HCT116 (cell line): ENCODE data around the gene ZNF214. TPM values are rescaled to one million over a fixed set of nuclear protein-coding genes. Genes with fewer than 3 reads are reported as not detected.

ENCODE experiments used
- ATAC-seq: fragments of 200-7000 bp; cut with Tn5 transposase; 2 replicates; pipeline ENCODE4 v1.9.1; 2020; ENCODE audit warnings: mild to moderate bottlenecking, moderate library complexity
- BruUV-seq: library from RNA; stranded (reverse); fragments of 400-500 nt; replicated peaks from 2 replicates; lab custom pipeline; 2021; lab: Mats Ljungman, UMichigan
- CTCF ChIA-PET: fragments of 300-600 bp; sonication (Branson Sonifier 250); formaldehyde crosslinking; loops from one replicate; lab custom pipeline; 2021; ENCODE audit warnings: antibody characterized with exemption; lab: Charles Lee
- POLR2A ChIA-PET: fragments of 300-600, 350-600 bp; sonication (Branson Sonifier 250); formaldehyde crosslinking; loops from one replicate; lab custom pipeline; 2021; ENCODE audit warnings: antibody characterized with exemption; lab: Charles Lee
- RAD21 ChIA-PET, 2 experiments: fragments of 300-600 bp; sonication (Branson Sonifier 250); formaldehyde crosslinking; loops; one replicate each; lab custom pipeline; 2023; ENCODE audit warnings: low total read pairs in 2 of 2; ENCODE audit not compliant: uncharacterized antibody in 2 of 2, unreplicated experiment in 2 of 2, low non-redundant PET in 1 of 2; lab: Charles Lee
- DNase-seq: peaks from one replicate; pipeline ENCODE4 v3.0.0-alpha.2; 2010; ENCODE audit warnings: low read depth, low spot score
- H2AFZ ChIP-seq: fragments of 200-600 bp; shearing (Covaris generic), sonication (generic); 2 replicates; pipeline ENCODE4 v1.6.1; 2017; ENCODE audit warnings: low read depth, mixed run types, mixed read lengths, antibody characterized with exemption, low read length; ENCODE audit not compliant: poor library complexity, severe bottlenecking
- H3K27ac ChIP-seq: 2 replicates; pipeline ENCODE4 v1.5.1; 2012; ENCODE audit warnings: low read depth, low read length
- H3K27me3 ChIP-seq: fragments of 200-600 bp; sonication (generic); 2 replicates; pipeline ENCODE4 v1.6.1; 2016; ENCODE audit warnings: mixed run types, low read length, mixed read lengths; ENCODE audit not compliant: insufficient read depth
- H3K36me3 ChIP-seq, 2 experiments: fragments of 200-500 bp in 1 of 2; fragments of 200-600 bp in 1 of 2; sonication (Bioruptor generic) in 1 of 2; sonication (generic) in 1 of 2; 2 replicates each; pipeline versions ENCODE4 v1.5.1 to v1.6.1; 2014 to 2016; ENCODE audit warnings: low read length in 2 of 2, inconsistent platforms in 1 of 2, mixed read lengths in 1 of 2, mixed run types in 1 of 2; ENCODE audit not compliant: insufficient read depth in 2 of 2, control insufficient read depth in 1 of 2
- H3K4me1 ChIP-seq, 2 experiments: fragments of 200-600 bp in 1 of 2; sonication (generic) in 1 of 2; 2 replicates each; pipeline versions ENCODE4 v1.5.1 to v1.6.1; 2012 to 2017; ENCODE audit warnings: low read length in 2 of 2, inconsistent platforms in 1 of 2, mild to moderate bottlenecking in 1 of 2, mixed read lengths in 1 of 2, mixed run types in 1 of 2, moderate library complexity in 1 of 2; ENCODE audit not compliant: insufficient read depth in 2 of 2, control insufficient read depth in 1 of 2
- H3K4me2 ChIP-seq: fragments of 200-600 bp; sonication (generic); 2 replicates; pipeline ENCODE4 v1.6.1; 2017; ENCODE audit warnings: mixed run types, low read length, mixed read lengths
- H3K4me3 ChIP-seq, 2 experiments: fragments of 200-600 bp in 1 of 2; sonication (generic) in 1 of 2; replicated peaks in 1 of 2; 2 replicates each; pipeline ENCODE4 v1.5.1; 2011 to 2016; ENCODE audit warnings: low read length in 2 of 2, control low read depth in 1 of 2, low read depth in 1 of 2, mild to moderate bottlenecking in 1 of 2, mixed read lengths in 1 of 2, mixed run types in 1 of 2
- H3K79me2 ChIP-seq: fragments of 200-600 bp; sonication (generic); 2 replicates; pipeline ENCODE4 v1.6.1; 2017; ENCODE audit warnings: mild to moderate bottlenecking, mixed run types, low read length, moderate library complexity, mixed read lengths; ENCODE audit not compliant: insufficient read depth
- H3K9ac ChIP-seq: fragments of 200-600 bp; sonication (generic); 2 replicates; pipeline ENCODE4 v1.6.1; 2016; ENCODE audit warnings: low read length, mixed read lengths
- H3K9me2 ChIP-seq: fragments of 200-600 bp; sonication (generic), shearing (Covaris generic); 2 replicates; pipeline ENCODE4 v1.6.1; 2017; ENCODE audit warnings: mixed run types, mild to moderate bottlenecking, moderate library complexity; ENCODE audit not compliant: insufficient read depth
- H3K9me3 ChIP-seq, 2 experiments: fragments of 200-500 bp in 1 of 2; fragments of 200-600 bp in 1 of 2; sonication (Bioruptor generic) in 1 of 2; sonication (generic) in 1 of 2; 2 replicates each; pipeline ENCODE4 v1.6.1; 2014 to 2017; ENCODE audit warnings: low read length in 2 of 2, mixed read lengths in 2 of 2, inconsistent platforms in 1 of 2, low read depth in 1 of 2, mild to moderate bottlenecking in 1 of 2, mixed run types in 1 of 2, moderate library complexity in 1 of 2; ENCODE audit not compliant: control insufficient read depth in 1 of 2, insufficient read depth in 1 of 2
- H4K20me1 ChIP-seq: fragments of 200-600 bp; sonication (generic), shearing (Covaris generic); 2 replicates; pipeline ENCODE4 v1.6.1; 2017; ENCODE audit warnings: mixed run types, mild to moderate bottlenecking, moderate library complexity; ENCODE audit not compliant: insufficient read depth
- EGR1 ChIP-seq: IDR thresholded peaks from 2 replicates; pipeline ENCODE4 v1.6.1; 2012; ENCODE audit warnings: low read depth
- ELF1 ChIP-seq: IDR thresholded peaks from 2 replicates; pipeline ENCODE4 v1.6.1; 2012; ENCODE audit warnings: low read depth, borderline replicate concordance
- EZH2phosphoT487 ChIP-seq: fragments of 200-600 bp; IDR thresholded peaks from 2 replicates; pipeline ENCODE4 v1.6.1; 2018; ENCODE audit warnings: antibody characterized with exemption, borderline replicate concordance
- FOSL1 ChIP-seq: IDR thresholded peaks from 2 replicates; pipeline ENCODE4 v1.6.1; 2012; ENCODE audit warnings: low read depth
- JUND ChIP-seq: IDR thresholded peaks from 2 replicates; pipeline ENCODE4 v1.6.1; 2012
- POLR2A ChIP-seq: IDR thresholded peaks from 2 replicates; pipeline ENCODE4 v1.7.0; 2011; ENCODE audit warnings: borderline replicate concordance; ENCODE audit not compliant: insufficient read depth, insufficient read length; ENCODE audit errors: extremely low read depth
- RAD21 ChIP-seq: IDR thresholded peaks from 2 replicates; pipeline ENCODE4 v1.6.1; 2012; ENCODE audit warnings: low read depth, mild to moderate bottlenecking
- SIN3A ChIP-seq: IDR thresholded peaks from 2 replicates; pipeline ENCODE4 v1.6.1; 2012; ENCODE audit warnings: low read depth
- SP1 ChIP-seq: IDR thresholded peaks from 2 replicates; pipeline ENCODE4 v1.6.1; 2012; ENCODE audit warnings: low read depth
- SRF ChIP-seq: IDR thresholded peaks from 2 replicates; pipeline ENCODE4 v1.6.1; 2012; ENCODE audit warnings: low read depth
- TCF7L2 ChIP-seq: IDR thresholded peaks from 2 replicates; pipeline ENCODE4 v1.7.0; 2011; ENCODE audit warnings: borderline replicate concordance, inconsistent platforms; ENCODE audit not compliant: insufficient read depth, insufficient read length; ENCODE audit errors: extremely low read depth
- YY1 ChIP-seq: IDR thresholded peaks from 2 replicates; pipeline ENCODE4 v1.6.1; 2011; ENCODE audit warnings: low read length, low read depth, moderate library complexity, mild to moderate bottlenecking; ENCODE audit not compliant: insufficient replicate concordance; ENCODE audit errors: extremely low read depth
- ZFX ChIP-seq: fragments of 450-650 bp; IDR thresholded peaks from 2 replicates; pipeline ENCODE4 v1.6.1; 2017
- ZNF274 ChIP-seq: fragments of 200-500 bp; sonication (Bioruptor generic); IDR thresholded peaks from 2 replicates; pipeline ENCODE4 v1.6.1; 2014; ENCODE audit warnings: mild to moderate bottlenecking, low read depth, low read length, inconsistent platforms
- intact Hi-C: fragments of 100-400 bp; cut with micrococcal nuclease; formaldehyde crosslinking; loops from 2 replicates; pipeline ENCODE4 v1.10.0; 2022
- total RNA-seq: library from RNA; stranded (reverse); gene quantifications from one replicate; pipeline ENCODE4 v1.2.1, GENCODE V29; 2021; ENCODE audit not compliant: unreplicated experiment
- TF ChIP-seq, protein P1 (sequence below): IDR thresholded peaks from 2 replicates; pipeline ENCODE4 v1.6.1; 2012; ENCODE audit warnings: low read depth
- TF ChIP-seq, protein P2 (sequence below): IDR thresholded peaks from 2 replicates; pipeline ENCODE4 v1.6.1; 2012

The ZNF214 gene
- total RNA-seq, 1 experiment from 2014 or later, result 2.1 TPM

DNA sequence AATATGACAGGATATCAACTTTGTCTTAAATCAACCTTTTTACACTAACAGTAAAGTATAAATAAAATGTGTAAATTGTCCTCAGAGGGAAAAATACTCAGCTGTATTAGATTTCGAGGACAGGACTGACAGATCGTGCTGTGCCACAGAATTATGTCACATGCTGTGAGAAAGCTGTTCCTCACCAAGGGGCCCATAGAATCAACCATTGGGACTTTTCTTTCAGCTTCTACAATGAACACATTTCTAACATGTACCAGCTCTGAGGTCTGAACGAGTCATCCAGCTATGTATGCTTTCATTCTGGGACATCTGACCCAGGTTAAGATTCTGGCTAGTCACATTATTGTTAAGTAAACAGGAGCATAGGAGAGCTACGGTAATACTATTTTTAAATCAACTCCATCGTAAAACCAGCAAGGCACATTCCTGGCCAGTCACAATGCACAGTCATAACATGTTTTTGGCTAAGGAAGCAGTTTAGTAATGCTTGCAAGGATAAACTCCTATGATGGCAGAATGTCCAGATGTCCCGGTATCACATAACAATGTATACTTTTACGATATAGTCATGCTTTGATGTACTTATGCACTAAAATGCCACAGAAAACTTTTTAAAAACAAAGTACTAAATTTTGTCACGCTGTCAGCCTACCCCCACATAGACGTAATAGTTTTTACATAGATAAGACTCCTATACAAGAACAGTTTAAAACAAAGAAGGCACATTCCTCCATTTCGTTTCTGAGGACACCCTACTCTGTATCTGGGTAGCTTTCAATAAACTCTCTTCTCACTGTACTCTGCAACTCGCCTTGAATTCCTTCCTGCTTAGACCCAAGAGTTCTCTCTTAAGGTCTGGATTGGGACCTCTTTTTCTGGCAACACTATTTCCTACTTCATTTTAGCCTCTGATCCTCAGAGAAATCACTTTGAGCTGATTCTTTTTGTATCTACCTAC is 27.4 kb downstream of the ZNF214 start:
- no peak overlapping the region for H2AFZ ChIP-seq
- H3K27ac ChIP-seq, result no peak overlapping the region
- H3K4me1 ChIP-seq, result peaks cover 0 to 5% of the 10 kb centered on the region in 2 experiments; a peak in 1 of 4 replicates
- ChIA-PET RAD21 (no interaction called here), POLR2A (no interaction called here), CTCF (no interaction called here)
- no peaks in the 10 kb centered on the region for H4K20me1 ChIP-seq
- no peaks in the 10 kb centered on the region for H3K27me3 ChIP-seq
- no peaks in the 10 kb centered on the region for H3K9me3 ChIP-seq
- TF ChIP-seq YY1, result no peak
- no peak for TF ChIP-seq SP1
- TF ChIP-seq ELF1, result no peak
- TF ChIP-seq POLR2A, result no peak
- TF ChIP-seq FOSL1, result no peak
- TF ChIP-seq TCF7L2, result no peak
- no peak for TF ChIP-seq SRF
- no peak for TF ChIP-seq EGR1
- no peak for TF ChIP-seq ZFX
- no peak for TF ChIP-seq EZH2phosphoT487
- TF ChIP-seq, protein P1, sequence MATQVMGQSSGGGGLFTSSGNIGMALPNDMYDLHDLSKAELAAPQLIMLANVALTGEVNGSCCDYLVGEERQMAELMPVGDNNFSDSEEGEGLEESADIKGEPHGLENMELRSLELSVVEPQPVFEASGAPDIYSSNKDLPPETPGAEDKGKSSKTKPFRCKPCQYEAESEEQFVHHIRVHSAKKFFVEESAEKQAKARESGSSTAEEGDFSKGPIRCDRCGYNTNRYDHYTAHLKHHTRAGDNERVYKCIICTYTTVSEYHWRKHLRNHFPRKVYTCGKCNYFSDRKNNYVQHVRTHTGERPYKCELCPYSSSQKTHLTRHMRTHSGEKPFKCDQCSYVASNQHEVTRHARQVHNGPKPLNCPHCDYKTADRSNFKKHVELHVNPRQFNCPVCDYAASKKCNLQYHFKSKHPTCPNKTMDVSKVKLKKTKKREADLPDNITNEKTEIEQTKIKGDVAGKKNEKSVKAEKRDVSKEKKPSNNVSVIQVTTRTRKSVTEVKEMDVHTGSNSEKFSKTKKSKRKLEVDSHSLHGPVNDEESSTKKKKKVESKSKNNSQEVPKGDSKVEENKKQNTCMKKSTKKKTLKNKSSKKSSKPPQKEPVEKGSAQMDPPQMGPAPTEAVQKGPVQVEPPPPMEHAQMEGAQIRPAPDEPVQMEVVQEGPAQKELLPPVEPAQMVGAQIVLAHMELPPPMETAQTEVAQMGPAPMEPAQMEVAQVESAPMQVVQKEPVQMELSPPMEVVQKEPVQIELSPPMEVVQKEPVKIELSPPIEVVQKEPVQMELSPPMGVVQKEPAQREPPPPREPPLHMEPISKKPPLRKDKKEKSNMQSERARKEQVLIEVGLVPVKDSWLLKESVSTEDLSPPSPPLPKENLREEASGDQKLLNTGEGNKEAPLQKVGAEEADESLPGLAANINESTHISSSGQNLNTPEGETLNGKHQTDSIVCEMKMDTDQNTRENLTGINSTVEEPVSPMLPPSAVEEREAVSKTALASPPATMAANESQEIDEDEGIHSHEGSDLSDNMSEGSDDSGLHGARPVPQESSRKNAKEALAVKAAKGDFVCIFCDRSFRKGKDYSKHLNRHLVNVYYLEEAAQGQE, result no peak
- no peak for TF ChIP-seq RAD21
- no peak for TF ChIP-seq SIN3A
- TF ChIP-seq JUND, result no peak
- TF ChIP-seq, protein P2, sequence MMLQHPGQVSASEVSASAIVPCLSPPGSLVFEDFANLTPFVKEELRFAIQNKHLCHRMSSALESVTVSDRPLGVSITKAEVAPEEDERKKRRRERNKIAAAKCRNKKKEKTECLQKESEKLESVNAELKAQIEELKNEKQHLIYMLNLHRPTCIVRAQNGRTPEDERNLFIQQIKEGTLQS, result no peak
- no peak for TF ChIP-seq ZNF274
- 0 out of 2 replicates have a peak overlapping the region, but pooled peaks have one; percentile 8 for H3K4me2 ChIP-seq
- no peak overlapping the region for H3K9ac ChIP-seq
- intact Hi-C loops, result no loop called here
- H3K9me2 ChIP-seq, result no peaks in the 10 kb centered on the region
- ATAC-seq (peak; percentile 40; the same call in 1 of the 2 replicates), DNase-seq (no peak)
- no TSS peak for BruUV-seq
- no peak overlapping the region for H3K4me3 ChIP-seq
- H3K79me2 ChIP-seq, result no peaks in the 10 kb centered on the region
- H3K36me3 ChIP-seq, result no peaks in the 10 kb centered on the region
